Lower leg skin (tissue), 4 donors: ENCODE results near the gene TMC5. TPM values are rescaled to one million over a fixed set of nuclear protein-coding genes. Genes with fewer than 3 reads are reported as not detected.

Source experiments
- DNase-seq, 2 donors: peaks; one replicate each; pipeline ENCODE4 v3.0.0-alpha.2; 2019; ENCODE audit warnings: low spot score in 2 of 2
- H3K4me3 ChIP-seq: fragments of 200-600 bp; sonication (generic); 2 replicates; pipeline ENCODE4 v1.5.1; 2017; ENCODE audit warnings: mild to moderate bottlenecking, low read depth; ENCODE audit not compliant: poor library complexity, severe bottlenecking
- CTCF ChIP-seq, 3 donors: fragments of 450-650 bp; IDR thresholded peaks; one replicate each; pipeline ENCODE4 v1.5.1; 2016; ENCODE audit warnings: antibody characterized with exemption in 3 of 3, mild to moderate bottlenecking in 3 of 3, moderate library complexity in 2 of 3
- POLR2A ChIP-seq, 2 donors: fragments of 450-650 bp; IDR thresholded peaks; one replicate each; pipeline ENCODE4 v1.6.1; 2016 to 2017; ENCODE audit warnings: antibody characterized with exemption in 2 of 2, mild to moderate bottlenecking in 1 of 2, moderate library complexity in 1 of 2
- WGBS, 2 donors: methylation state at CpG; one replicate each; pipeline ENCODE4 v1.1.5; 2018; 5-methylcytosine and 5-hydroxymethylcytosine counted together
- intact Hi-C: fragments of 100-400 bp; cut with DNase I; formaldehyde crosslinking; loops from one replicate; pipeline ENCODE4 v1.15.0; 2023; ENCODE audit warnings: low total_unique reads
- total RNA-seq, 4 donors: library from RNA; depleted of rRNA; stranded (reverse); fragments of >200 nt; gene quantifications; one replicate each; pipeline ENCODE4 v1.1.0, GENCODE V29; 2016

TMC5 gene
- total RNA-seq, 4 donors from 2014 or later = 0.80 to 1.8 (median 1.2) TPM

GRCh38 chr16:19431636-19432340 lies 14.1 kb downstream of the TMC5 start:
- H3K4me3 ChIP-seq = no peak overlapping the region
- TF ChIP-seq POLR2A (IDR thresholded peaks at IDR 0.05) (no peak), CTCF (IDR thresholded peaks at IDR 0.05) (no peak)
- WGBS, 2 donors = 67 to 73% methylated on average over 6 of the region's 6 CpGs
- DNase-seq = no peak
- intact Hi-C loops = no loop called here

- intact Hi-C loops = no loop called here
- no peak for DNase-seq
- no peak for TF ChIP-seq POLR2A (IDR thresholded peaks at IDR 0.05)
- TF ChIP-seq CTCF (IDR thresholded peaks at IDR 0.05) = no peak
- H3K4me3 ChIP-seq = no peak overlapping the region
These were observed 14.7 kb downstream of the TMC5 start for GRCh38 chr16:19432429-19432828.

- whole genome bisulfite sequencing, 2 donors = 61 to 80% methylated on average over 1 of the region's 1 CpG
- no peak for TF ChIP-seq POLR2A (IDR thresholded peaks at IDR 0.05)
- TF ChIP-seq CTCF (IDR thresholded peaks at IDR 0.05) = no peak
- no peak overlapping the region for H3K4me3 ChIP-seq
- intact Hi-C loops = no loop called here
- DNase-seq = no peak
These were observed 16.9 kb downstream of the TMC5 start for GRCh38 chr16:19434584-19434983.

- TF ChIP-seq POLR2A (IDR thresholded peaks at IDR 0.05) (no peak), CTCF (IDR thresholded peaks at IDR 0.05) (no peak)
- intact Hi-C loops = no loop called here
- no peak overlapping the region for H3K4me3 ChIP-seq
- 83 to 90% methylated on average over 1 of the region's 1 CpG for WGBS, 2 donors
- DNase-seq = no peak
These were observed 18.9 kb downstream of the TMC5 start for GRCh38 chr16:19436540-19436939.

GRCh38 chr16:19437280-19437679 lies 19.6 kb downstream of the TMC5 start:
- WGBS, 2 donors = 23 to 27% methylated on average over 4 of the region's 4 CpGs
- TF ChIP-seq POLR2A (IDR thresholded peaks at IDR 0.05) (no peak), CTCF (IDR thresholded peaks at IDR 0.05) (no peak)
- H3K4me3 ChIP-seq = no peak overlapping the region
- DNase-seq = no peak
- intact Hi-C loops = no loop called here

- intact Hi-C loops = no loop called here
- no peak for TF ChIP-seq POLR2A (IDR thresholded peaks at IDR 0.05)
- TF ChIP-seq CTCF (IDR thresholded peaks at IDR 0.05) = no peak
- WGBS, 2 donors = 76 to 86% methylated on average over 1 of the region's 1 CpG
- no peak for DNase-seq
- no peak overlapping the region for H3K4me3 ChIP-seq
These were observed 21.1 kb downstream of the TMC5 start for GRCh38 chr16:19438739-19439138.
